Mononuclear cell (primary cell): Measurements from ENCODE around the gene BTNL9. TPM values are rescaled to one million over a fixed set of nuclear protein-coding genes. Genes with fewer than 3 reads are reported as not detected.

Source experiments
- total RNA-seq: library from RNA; depleted of rRNA; stranded (reverse); fragments of >200 nt; gene quantifications from one replicate; pipeline ENCODE4 v1.2.3, GENCODE V29; 2012

The BTNL9 gene
- total RNA-seq, 1 donor: 0.21 TPM

Other genes starting within 250 kb of the BTNL9 start
- gene MGAT1, start 237.5 kb upstream of the BTNL9 start, total RNA-seq: 119 TPM
- gene ZFP62, start 179.0 kb upstream of the BTNL9 start, total RNA-seq: 9.4 TPM
- gene BTNL8, start 141.1 kb upstream of the BTNL9 start, total RNA-seq: not detected
- gene BTNL3, start 51.4 kb upstream of the BTNL9 start, total RNA-seq: not detected
- not detected for gene OR2V1, start 90.9 kb downstream of the BTNL9 start, total RNA-seq
- gene OR2V2, start 107.3 kb downstream of the BTNL9 start, total RNA-seq: not detected
- 1.9 TPM for gene TRIM7, start 164.9 kb downstream of the BTNL9 start, total RNA-seq
- 6.1 TPM for gene TRIM41, start 183.0 kb downstream of the BTNL9 start, total RNA-seq
- gene RACK1, start 203.6 kb downstream of the BTNL9 start, total RNA-seq: 5,375 TPM
- gene TRIM52, start 220.9 kb downstream of the BTNL9 start, total RNA-seq: 17.5 TPM